ENCODE measurements around the gene EPHA6. TPM values are rescaled to one million over a fixed set of nuclear protein-coding genes. Genes with fewer than 3 reads are reported as not detected.

EPHA6 gene
- total RNA-seq (ENCODE audit: low replicate concordance) = not detected in 2 replicates

DNA sequence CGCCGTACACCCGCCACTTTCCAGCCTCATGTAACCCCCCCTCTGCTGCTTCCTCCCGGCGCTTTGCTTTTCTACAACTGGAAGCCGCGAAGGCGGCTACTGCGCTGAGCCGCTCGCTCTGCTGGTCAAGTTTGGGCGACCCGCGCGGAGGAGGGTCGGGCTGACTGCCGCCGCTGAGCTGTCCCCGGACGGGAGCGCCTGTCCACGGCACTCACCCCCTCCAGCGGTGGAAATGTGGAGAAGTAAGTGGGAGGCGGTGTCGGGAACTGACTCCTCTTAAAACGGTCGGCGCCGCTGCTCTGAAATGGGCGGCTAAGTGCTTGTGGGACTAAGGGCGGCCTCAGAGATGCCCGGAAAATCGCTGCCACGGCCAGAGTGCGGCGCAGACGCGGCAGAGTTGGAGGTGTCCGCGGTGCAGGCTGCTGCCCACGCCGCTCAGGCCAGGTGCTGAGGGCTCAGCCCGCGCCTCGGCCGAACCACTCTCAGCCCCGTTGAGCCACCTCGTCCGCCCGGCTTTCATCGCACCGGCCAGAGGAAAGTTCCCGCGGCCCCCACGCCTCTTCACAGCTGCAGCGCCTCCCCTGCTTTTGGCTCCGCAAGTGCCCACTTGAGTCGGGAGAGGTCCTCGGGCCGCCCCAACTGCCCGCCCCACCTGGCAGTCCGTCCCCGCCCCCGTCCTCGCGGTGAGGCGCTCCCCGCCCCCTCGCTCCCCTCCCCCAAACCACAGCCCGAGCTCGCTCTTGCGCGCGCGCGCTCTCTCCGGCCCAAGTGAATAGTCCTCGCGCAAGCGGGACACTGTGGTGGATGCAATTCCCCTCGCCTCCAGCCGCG, at the start of gene EPHA6:
TSS of gene EPHA6 (plus strand) at position 775 of the 831 bp plus-strand sequence.
- peak; percentile 26 for DNase-seq (ENCODE audit: low read depth)
- TF ChIP-seq, protein P1, sequence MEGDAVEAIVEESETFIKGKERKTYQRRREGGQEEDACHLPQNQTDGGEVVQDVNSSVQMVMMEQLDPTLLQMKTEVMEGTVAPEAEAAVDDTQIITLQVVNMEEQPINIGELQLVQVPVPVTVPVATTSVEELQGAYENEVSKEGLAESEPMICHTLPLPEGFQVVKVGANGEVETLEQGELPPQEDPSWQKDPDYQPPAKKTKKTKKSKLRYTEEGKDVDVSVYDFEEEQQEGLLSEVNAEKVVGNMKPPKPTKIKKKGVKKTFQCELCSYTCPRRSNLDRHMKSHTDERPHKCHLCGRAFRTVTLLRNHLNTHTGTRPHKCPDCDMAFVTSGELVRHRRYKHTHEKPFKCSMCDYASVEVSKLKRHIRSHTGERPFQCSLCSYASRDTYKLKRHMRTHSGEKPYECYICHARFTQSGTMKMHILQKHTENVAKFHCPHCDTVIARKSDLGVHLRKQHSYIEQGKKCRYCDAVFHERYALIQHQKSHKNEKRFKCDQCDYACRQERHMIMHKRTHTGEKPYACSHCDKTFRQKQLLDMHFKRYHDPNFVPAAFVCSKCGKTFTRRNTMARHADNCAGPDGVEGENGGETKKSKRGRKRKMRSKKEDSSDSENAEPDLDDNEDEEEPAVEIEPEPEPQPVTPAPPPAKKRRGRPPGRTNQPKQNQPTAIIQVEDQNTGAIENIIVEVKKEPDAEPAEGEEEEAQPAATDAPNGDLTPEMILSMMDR (IDR thresholded peaks at IDR 0.05; ENCODE audit: insufficient read depth, low read length) = peak; percentile 39
- peak within 1 kb of the TSS; percentile 54 for H3K4me3 ChIP-seq (ENCODE audit: low read depth, low read length)

DNA sequence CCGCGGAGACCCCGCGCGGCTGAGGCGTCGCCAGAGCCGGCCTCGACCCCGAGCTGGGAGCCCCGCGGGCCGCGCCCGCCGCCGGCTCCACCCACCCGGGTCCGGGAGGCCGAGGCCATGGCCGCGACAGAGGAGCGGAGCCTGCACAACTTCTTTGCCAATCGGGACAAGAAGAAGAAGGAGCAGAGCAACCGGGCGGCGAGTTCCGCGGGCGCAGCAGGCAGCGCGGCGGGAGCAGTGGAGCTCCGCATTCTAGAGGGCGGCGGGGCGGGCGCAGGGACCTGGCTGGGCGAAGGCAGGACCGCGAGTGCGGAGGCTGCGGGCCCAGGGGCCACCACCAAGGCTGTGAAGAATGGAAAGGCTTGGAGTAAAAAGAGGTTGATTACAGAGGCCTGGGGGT, 37.6 kb upstream of the EPHA6 start:
- no peak overlapping the region for H3K4me3 ChIP-seq (ENCODE audit: low read depth, low read length)
- TF ChIP-seq, protein P1 (IDR thresholded peaks at IDR 0.05; ENCODE audit: insufficient read depth, low read length) = no peak
- DNase-seq (ENCODE audit: low read depth) = no peak

DNA sequence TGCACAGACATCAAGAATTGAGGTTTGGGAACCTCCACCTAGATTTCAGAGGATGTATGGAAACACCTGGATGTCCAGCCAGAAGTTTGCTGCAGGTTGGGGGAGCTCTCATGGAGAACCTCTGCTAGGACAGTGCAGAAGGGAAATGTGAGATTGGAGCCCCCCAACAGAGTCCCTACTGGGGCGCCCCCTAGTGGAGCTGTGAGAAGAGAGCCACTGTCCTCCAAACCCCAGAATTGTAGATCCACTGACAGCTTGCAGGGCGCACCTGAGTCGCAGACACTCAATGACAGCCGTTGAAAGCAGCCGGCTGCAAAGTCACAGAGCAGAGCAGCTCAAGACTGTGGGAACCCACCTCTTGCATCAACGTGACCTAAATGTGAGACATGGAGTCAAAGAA, 34.6 kb upstream of the EPHA6 start:
- no peak for DNase-seq (ENCODE audit: low read depth)
- no peak overlapping the region for H3K4me3 ChIP-seq (ENCODE audit: low read depth, low read length)
- TF ChIP-seq, protein P1 (IDR thresholded peaks at IDR 0.05; ENCODE audit: insufficient read depth, low read length) = no peak

DNA sequence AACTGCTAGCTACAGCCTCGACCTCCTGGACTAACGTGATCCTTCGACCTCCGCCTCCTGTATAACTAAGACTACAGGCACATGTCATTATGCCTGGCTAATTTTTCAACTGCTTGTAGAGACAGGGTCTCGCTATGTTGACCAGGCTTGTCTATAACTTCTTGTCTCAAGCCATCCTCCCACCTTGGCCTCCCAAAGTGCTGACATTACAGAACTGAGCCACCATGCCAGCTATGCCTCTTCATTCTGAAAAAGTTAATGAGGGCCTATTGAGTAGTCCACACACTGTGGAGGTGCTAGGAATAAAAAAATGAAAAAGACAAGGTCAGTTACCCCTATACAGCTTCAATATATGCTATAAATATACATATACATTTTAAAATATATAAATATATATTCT, 18.3 kb upstream of the EPHA6 start:
- no peak overlapping the region for H3K4me3 ChIP-seq (ENCODE audit: low read depth, low read length)
- TF ChIP-seq, protein P1 (IDR thresholded peaks at IDR 0.05; ENCODE audit: insufficient read depth, low read length) = no peak
- DNase-seq (ENCODE audit: low read depth) = no peak

DNA sequence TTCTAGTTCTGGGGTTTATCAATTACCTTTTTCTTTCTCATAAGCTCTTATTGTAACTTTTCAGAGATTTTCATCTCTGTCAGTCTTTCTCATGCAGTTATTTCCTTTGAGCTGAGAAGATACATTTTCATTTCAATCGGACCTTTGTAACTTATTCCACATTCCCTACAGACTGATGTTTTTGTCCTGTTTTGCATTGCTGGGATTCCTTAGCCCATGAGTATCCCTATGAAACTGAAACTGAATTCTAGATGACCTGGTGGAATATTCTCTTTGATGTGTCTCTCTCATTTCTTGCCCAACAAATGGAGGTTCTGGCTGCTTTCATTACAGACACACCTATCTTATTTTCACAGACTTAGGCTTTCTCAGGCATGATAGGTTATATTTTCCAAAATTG, 10.5 kb upstream of the EPHA6 start:
- TF ChIP-seq, protein P1 (IDR thresholded peaks at IDR 0.05; ENCODE audit: insufficient read depth, low read length) = no peak
- no peak for DNase-seq (ENCODE audit: low read depth)
- no peak overlapping the region for H3K4me3 ChIP-seq (ENCODE audit: low read depth, low read length)

DNA sequence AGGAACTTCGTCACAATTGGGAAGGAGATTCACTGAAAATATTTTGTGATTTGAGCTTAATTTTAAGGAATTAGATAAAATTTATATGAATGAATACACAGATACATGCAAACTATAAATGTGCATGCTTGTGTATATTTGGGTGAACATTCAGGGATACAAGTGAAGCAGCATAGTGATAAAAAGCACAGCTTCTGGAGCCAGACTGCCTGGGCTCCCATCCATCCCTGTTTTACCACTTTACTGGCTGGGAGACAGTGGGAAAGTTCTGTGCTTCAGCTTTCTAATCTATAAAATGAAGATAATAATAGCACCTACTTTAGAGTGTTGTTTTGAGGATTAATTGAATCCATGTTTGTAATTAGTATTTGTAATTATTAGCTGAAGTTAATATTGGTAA, 8.1 kb upstream of the EPHA6 start:
- no peak for DNase-seq (ENCODE audit: low read depth)
- no peak overlapping the region for H3K4me3 ChIP-seq (ENCODE audit: low read depth, low read length)
- TF ChIP-seq, protein P1 (IDR thresholded peaks at IDR 0.05; ENCODE audit: insufficient read depth, low read length) = no peak
